HG03571 (cell line): ENCODE data around the gene RAPGEF1.
"Not testable (repeated sequence)": the region's sequence is repeated elsewhere in the genome, so short reads cannot be mapped to it uniquely, and the experiment has no call there.

Source experiments
- ATAC-seq: cut with Tn5 transposase; IDR thresholded peaks from one replicate; pipeline ENCODE4 v1.9.1; 2021; ENCODE audit not compliant: unreplicated experiment

RAPGEF1 gene

DNA sequence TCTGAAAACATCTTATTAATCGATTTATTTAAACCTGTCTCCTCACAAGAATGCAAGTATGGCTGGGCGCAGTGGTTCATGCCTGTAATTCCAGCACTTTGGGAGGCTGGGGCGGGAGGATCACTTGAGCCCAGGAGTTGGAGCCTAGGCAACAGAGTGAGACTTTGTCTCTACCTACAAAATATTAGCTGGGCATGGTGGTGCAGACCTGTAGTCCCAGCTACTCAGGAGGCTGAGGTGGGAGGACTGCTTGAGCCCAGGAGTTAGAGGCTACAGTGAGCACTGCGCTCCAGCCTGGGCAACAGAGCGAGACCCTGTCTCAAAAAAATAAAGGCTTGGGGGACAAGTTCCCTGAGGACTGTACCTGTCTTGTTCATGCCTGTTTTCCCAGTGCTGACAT lies 85.5 kb downstream of the RAPGEF1 start:
- ATAC-seq, result not testable (repeated sequence)

DNA sequence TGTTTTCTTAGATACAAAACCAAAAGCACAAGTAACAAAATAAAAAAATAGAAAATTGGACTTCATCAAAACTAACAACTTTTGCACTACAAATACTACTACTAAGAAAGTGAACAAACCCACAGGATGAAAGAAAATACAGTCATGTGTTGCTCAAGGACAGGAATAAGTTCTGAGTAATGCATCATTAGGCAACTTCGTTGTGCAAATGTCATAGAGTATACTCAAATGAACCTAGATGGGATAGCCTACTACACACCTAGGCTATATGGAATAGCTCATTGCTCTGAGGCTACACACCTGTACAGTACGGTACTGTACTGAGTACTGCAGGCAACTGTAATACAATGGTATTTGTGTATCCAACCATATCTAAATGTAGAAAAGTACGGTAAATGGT lies 88.3 kb downstream of the RAPGEF1 start:
- no peak for ATAC-seq

DNA sequence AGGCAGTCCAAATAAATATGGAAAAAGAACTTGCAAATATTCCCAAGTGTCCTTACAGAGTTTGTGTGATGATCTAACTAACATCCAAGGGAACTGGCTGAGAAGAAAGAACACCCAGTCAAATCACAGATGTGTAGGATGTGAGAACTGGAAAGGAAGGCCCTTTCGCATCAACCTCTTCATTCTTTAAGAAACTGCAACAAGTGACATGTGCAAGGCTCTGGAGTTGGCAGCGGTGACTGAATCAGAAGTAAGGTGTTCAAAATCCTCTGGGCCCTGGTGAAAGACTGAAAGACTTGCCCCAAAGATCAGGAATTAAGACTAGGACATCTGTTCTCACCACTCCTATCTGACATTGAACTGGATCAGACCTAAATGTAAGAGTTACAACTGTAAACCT lies 88.7 kb downstream of the RAPGEF1 start:
- ATAC-seq, result no peak

DNA sequence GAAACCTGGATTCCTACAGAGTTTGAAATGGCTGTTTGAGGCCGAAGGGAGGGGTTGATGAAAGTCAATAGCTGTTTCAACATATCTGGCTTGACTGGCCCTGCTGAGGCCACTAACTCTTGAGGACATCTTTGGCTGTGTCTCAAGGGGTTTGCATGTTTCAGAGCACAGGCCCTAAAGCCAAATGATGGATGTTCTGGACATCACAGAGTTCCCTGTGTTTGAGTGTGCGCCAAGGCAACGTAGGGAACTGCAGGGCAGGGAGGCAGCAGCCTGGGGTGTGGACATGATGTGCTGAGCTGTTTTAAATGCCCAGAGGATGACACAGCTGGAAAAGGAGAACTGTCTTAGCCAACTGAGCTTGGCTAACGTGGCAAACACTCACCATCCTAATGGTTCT lies 89.6 kb downstream of the RAPGEF1 start:
- ATAC-seq, result no peak

DNA sequence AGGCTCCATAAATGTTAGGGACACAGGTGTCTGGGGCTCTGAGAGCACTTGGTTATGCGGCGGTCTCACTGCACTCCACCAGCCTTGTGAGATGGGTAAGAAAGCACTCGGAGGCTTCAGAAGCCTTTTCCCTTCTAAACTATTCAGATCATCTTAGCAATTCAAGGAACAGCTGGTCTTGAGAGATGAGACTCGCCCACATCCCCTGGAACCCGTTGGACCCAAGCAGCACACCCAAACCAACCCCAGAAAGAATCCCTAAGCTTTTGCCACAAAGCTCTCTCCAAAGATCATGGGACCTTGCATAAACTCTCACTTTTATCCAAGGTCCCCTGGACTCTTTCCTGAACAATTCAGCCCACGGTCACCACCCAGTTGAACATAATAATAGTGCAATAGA lies 90.2 kb downstream of the RAPGEF1 start:
- ATAC-seq, result no peak

DNA sequence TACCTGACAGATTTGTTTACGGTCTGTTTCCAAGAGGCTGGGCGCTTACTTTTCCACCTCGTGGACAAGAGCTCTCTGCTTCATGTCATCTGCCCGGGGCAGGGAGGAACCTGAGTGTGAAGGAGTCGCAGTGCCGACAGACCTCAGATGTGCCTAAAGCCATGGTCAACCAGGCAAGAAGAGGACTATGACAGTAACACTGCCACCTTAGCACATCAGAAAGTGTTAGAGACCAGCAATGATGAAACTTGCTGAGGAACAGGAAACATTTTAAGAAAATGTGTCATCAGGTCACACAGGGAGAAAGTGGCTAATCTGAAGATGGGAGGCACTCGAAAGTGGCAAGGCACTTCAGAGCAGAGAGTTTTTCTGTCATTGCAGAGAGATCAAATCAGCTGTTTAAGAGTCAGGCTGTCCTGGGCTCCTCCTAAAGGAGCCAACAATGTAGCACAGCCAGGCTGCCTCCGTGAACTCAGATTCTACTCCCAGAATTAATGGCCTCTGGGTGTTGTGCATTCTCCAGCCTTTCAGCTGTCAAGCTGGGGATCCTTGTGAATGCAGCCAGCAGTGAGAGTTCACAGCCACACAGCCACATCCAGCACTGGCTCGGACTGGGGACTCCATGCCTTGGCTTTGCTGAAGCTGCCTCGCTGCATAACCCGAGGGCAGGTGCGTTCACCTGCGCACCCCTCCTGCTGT lies 94.6 kb downstream of the RAPGEF1 start:
- ATAC-seq, result no peak

DNA sequence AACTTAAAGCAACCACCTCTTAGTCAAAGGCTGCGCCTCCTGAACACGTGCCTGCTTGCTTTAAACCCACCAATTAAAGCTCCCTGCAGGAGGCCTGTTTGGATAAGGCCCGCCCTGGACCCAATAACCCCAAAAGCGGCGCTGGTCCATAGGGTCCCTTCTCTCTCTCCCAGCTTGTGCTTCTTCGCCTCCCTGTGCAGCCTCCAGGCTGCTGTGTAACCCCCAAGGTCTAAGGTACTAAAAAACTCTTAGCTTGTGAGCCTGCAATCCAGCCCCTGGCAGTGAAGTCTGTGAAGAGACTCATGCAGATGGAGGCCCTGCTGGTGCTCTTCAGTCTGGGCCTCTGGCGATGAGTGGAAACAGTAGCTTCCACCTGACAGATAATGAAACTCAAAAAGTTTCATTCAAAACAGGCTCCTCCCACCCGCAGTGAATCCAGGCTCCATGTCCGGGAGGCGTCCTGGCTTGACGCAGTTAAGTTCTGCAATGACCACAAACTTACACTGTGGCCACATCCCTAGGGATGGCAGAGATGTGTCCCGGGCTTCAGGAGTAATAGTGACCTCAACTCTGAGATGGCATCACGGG lies 97.3 kb downstream of the RAPGEF1 start:
- no peak for ATAC-seq

DNA sequence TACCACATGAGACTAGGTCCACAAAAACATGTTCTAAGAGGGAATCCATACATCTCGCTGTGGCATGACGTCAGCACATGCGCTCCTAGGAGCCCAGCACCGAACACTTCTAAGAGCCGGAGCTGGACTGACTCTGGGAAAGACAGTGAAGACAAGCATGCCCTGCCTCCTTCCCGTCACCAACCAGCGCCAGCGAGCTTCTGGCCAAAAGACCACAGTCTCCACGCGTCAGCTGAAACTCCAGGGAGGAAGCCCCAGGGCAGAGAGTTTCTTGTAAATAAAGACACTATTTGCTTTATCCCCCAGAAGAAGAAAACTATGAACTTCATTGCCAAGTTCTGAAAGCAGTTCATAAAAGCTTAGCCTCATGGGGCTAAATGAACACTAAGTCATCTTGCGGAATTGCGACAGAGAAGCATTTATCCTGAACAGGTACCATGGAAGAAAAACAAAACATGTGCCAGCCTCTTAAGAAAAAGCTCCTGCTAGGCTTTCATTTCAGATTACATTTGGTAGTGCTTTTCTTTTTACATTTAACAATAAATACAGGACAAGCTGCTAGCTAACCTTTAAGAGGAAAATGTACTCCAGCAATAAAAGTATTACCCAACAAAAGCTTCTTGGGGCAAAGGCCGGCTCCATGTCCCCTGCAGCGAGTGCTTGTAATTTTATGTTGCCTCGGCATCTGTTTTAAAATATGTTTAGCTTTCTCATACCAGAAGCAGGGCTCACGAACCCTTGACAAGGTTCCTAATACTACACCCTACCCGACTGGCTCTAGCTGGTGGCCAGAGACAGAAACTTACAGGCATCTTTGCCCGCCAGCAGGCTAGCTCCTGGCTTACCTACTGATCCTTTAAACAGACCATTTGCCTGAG lies 98.0 kb downstream of the RAPGEF1 start:
- ATAC-seq, result no peak

DNA sequence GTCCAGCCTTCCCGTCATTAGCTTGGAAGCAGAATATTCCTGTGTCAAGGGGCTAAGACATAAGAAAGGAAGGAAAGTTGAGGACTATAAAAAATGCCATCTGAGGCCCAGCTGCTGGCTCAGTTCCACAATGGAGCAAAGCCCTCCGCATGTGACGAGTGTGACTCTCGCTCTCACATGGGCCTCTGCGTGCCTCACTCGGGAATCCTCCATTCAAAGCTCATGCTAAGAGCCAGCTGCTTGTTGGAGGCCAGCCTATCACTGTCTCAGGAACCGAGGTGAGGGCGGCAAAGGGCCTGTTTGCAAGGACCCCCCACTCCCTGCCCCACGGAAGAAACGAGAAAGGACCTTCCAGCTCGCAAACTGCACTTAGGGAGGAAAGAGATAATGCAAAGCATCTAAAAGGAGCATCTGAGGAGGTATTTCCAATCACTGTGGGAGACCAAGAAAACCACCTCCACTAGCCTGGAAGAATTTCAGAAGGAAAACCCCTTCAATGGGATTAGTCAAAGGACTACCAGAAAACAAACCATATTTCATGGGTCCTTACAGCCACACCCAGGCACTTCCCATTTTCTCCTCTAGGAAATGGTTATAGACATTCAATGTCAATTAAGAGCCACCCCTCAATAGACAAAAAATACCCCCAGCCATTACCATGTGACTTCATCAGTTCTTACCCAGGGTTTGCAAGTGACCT lies 99.3 kb downstream of the RAPGEF1 start:
- ATAC-seq, result no peak

DNA sequence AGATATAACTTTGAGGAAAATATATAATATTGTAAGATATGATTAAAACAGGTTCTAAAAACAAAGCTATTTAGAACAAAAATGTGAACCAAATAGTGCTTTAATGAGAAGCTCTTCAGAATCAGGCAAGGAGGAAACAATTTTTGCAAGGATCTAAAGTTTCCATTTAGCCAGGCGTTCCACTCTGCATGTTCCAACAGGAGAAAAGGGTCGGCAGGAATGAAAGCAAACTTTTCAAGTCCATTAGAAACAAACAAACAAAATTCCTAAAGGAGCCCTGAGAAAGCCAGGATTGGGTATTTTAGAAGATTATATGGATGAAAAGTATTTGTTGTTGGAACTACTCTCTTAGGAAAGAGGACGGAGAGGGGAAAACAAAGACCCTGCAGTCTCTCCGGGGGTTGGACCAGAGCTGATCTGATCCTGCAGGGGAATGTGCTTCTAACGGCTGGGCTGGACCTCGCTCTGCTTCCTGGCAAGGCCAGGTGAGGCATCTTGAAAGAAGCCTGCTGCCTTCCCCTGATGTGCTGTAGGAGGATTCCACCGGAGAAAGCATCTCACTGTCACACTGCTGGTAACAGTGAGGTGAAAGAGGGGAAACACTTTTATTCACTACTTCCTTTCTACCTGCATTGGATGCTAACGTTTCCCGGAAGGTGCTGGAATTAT lies 100.0 kb downstream of the RAPGEF1 start:
- ATAC-seq, result no peak

DNA sequence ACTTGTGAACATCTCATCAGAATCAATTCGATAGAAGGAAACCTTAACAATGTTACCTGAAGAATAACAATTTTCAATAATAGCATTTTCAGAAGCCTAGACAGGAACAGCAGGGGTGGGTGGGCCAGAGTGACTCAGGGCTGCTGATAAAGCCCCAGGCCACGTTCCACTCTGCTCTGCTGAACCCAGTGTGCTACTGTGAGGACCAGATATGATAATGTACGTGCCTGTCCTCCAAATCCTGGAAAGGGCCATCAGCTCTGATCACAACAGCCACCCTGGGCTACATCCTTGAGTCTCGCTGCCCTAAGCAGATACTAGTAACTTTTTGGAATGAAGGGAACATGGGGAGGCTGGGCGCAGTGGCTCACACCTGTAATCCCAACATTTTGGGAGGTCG lies 103.3 kb downstream of the RAPGEF1 start:
- ATAC-seq, result no peak

DNA sequence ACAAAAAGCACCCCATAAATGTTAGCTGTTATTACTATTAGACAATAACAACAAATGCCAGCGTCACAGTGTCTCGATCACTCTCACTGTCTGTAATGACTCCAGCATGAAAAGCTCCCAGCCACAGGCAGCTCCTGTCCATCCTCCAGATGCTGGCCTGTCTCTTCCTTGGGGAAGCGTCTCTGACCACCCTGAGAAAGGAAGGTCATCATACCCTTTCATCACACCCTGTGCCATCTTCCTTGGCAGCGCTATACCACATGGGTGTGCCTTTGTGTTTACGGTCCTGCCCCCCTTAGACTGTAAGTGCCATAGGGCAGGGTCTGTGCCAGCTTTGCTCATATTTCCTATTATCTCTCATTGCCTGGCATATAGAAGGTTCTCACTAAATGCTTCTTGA lies 104.0 kb downstream of the RAPGEF1 start:
- ATAC-seq, result no peak

DNA sequence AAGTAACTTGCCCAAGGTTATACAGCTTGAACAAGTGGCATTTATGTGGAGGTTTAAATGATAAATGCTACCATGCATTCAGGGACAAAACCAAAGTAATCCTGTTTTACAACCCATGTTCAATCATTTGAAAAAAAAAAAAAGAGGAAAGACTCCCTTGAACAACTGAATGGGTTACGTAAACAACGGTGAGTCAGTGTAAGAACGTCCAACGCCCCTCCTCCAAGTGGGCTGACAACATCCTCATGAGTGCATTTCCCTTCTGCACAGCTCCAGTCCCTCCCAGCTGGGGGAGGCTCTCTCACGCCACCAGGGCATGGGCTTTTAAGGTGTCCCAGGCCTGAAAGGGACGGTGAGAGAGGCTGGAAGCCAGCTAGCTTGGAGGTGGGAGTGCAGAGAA lies 104.6 kb downstream of the RAPGEF1 start:
- ATAC-seq, result no peak

DNA sequence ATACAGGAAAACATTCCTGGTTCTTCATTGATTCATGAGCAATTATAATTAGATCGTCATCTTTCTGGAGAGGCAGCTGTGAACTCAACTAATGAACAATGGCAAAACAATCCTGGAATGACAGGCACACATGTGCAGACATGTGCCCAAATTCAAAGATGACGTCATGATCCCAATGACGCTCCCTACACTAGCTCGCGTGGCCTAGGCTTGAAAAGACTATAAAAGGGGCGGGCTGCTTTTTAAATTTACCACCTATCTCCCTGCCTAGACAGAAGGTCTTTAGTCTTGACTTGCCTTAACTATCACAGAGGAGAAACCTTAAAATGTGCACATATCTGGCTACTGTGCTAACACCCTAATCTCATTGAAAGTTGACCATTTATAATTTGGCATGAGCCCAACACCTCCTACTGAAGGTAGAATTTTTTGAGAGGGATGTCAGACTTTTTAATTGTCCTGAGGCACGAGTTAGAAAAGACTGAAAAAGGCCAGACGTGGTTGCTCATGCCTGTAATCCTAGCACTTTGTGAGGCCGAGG lies 106.3 kb downstream of the RAPGEF1 start:
- no peak for ATAC-seq

DNA sequence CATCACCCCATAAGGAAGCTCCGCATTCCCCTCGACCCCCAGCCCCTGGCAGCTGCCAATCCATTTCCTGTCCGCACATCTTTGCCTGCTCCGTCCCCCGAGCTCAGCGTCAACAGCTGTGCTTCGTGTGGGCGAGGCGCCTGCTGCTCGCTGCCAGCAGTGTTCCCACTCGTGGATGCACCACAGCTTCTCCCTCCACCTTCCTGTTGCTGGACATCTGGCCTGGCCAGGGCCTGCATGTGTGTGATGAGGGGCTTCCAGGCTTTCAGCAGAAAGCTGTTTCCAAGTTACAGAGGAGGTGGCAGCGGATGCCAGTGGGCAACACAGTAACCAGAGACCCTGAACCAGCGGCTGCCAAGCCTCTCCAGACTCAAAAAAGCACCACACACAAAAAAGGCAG lies 108.6 kb downstream of the RAPGEF1 start:
- no peak for ATAC-seq

DNA sequence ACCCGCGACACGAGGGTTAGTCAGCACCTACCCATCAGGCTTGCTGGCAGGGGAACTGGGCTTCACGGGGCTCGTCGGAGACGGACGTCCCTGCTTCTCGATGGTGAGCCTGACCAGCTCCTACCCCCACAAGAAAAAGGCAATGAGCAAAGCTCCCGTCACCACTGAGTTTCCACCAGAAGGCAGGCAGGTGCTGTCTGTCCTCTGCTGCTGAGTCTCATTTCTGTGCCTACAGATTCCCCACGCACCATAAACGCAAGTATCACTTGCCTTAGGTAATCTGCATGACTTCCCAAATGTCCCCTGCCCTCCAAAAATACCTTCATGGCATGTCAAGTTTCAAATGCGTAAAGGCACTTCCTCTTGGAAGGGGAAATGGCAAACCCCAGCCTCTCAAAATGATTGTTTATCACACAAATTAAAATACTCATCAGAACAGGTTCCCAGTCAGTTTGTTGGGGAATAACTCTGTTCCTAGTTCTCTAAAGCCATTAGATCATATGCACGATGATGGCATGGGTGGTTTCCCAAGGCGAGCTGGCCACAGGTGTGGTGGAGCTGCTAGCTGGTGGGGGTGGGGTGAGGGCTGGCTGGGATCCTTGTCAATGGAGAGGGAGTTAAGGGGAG lies 109.6 kb downstream of the RAPGEF1 start:
- ATAC-seq, result no peak

DNA sequence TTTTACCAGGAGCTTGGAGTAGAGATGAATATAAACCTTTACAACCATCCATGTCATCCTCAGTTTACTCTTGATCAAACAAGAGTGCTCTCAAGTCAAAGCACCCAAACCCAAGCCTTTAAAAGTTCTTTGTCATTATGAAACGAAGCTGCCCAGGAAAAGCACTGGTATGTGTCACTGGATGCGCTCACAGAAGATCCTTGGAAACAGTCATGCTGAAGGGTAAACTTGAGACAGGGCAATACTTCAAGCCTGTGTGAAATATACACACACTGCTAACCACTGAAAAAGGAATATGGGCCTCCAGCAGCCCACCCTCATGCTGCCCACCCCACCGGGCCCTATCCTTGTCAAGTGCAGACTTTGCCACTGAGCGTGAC lies 110.1 kb downstream of the RAPGEF1 start:
- ATAC-seq, result no peak

DNA sequence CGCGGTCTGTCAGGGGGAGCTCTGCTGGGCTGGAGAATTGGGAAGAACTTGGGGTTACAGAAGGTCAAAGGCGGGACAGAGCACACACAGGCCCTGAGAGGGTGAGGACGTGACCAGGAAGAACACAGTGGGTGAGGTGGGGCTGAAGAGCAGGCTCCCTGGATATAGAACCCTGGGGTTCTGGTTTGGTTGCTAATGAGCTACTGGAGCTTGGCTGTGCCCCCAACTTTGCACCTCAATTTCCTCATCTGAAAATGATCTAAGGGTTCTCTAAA lies 110.7 kb downstream of the RAPGEF1 start:
- ATAC-seq, result no peak

DNA sequence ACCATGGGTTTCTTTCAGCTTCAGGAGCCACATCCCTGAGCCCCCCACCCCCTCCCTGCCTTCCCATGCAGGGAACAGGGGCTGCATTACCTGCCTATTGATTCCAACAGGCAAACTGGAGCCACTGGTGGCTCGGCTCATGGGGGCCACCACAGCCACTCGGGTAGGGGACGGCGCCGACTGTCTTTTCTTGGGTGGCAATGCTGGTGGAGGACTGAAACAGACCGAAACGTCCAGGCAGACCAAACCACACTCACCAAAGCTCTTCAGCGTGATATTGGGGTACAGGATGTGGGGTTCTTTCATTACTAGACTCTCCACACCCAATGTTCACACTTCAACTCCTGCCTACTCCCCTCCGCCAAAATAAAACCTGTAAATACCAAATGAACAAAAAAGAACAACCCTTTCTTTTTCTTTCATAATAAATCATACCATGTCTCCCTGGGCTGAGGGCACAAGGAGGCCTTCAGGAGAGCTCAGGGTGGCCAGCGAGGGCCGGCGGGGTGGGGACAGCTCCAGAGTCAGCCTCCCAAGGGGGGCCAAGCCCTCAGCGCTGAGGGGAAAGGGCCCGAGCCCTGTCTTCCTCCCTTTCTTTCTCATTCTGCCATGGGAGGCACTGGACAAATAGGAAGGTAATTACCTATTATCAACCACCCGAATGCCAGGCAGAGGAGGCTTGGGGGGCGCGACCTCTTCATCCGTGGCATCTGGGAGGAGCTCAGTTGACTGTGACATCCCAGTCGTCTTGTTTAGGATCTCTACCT lies 111.2 kb downstream of the RAPGEF1 start:
- no peak for ATAC-seq
